Measurements from ENCODE around the gene ADAM8. TPM values are rescaled to one million over a fixed set of nuclear protein-coding genes. Genes with fewer than 3 reads are reported as not detected.
"Not testable (repeated sequence)": the region's sequence is repeated elsewhere in the genome, so short reads cannot be mapped to it uniquely, and the experiment has no call there.

Gene ADAM8
- total RNA-seq, 5 donors from 2014 or later (not counting 1 experiment from before 2014, with no cell fraction given): 80.5 to 142 (median 107) TPM

DNA sequence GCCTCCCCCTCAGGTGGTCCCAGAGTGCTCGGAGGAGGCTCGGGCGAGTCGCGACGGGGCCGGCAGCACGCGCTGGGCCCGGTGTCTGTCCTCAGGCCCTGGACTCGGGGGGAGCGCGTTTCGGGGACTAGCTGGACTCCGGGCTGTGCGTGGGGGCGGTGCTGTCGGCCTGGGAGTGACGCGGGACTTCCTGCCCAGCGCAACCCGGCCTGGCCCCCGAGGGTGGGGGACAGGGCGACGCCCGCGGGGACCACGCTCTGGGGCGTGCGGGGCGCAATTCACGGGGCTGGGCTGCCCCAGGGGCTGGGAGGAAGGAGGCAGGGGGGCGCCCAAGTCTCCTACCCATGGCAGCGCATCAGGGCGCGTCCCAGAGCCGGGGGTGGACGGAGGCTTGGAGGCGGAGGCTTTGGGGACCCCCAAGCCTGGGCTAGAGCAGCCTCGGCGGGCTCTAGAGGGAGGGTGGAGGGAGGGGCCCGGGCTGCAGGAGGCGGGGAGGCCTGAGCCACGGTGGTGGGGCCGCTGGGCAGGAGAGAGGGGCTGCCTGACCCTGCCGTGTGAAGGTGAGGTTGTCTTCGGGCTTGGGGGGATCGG is 41.3 kb downstream of the ADAM8 start:
- Histone ChIP-seq H3K4me1 (ENCODE audit: control insufficient read depth in 1 of 2, extremely low read depth in 1 of 2, insufficient read depth in 2 of 2, low read length in 2 of 2) (peaks cover 0 to 36% of the 10 kb centered on the region in 2 experiments), H3K9me3 (no peaks in the 10 kb centered on the region), H3K36me3 (ENCODE audit: control insufficient read depth in 2 of 2, extremely low read depth in 1 of 2, insufficient read depth in 1 of 2, low read length in 1 of 2) (no peaks in the 10 kb centered on the region), H3K4me3 (ENCODE audit: control insufficient read depth in 1 of 2, extremely low read depth in 1 of 2, low read length in 1 of 2) (peak overlapping the region in 1 of 2 donors; percentile 17), H3K27ac (ENCODE audit: low read length) (no peak overlapping the region), H3K27me3 (replicated peaks in 1 of 2; ENCODE audit: control insufficient read depth in 2 of 2, extremely low read depth in 1 of 2, insufficient read depth in 2 of 2, low read length in 1 of 2) (peaks cover 4 to 83% of the 10 kb centered on the region in 2 experiments)
- 6% methylated on average over 43 of the region's 48 CpGs for WGBS (ENCODE audit: insufficient coverage)
- Mint-ChIP-seq H3K27me3 (peaks cover 27 to 61% of the 10 kb centered on the region in 2 donors), H3K4me1 (peaks cover 0 to 19% (median 11%) of the 10 kb centered on the region in 3 donors), H3K27ac (no peak overlapping the region), H3K36me3 (no peaks in the 10 kb centered on the region), H3K4me3 (peak overlapping the region; percentile 51 to 67 (median 63)), H3K9me3 (no peaks in the 10 kb centered on the region)
- ChIA-PET POLR2A (no interaction called here), CTCF (no interaction called here)
- ATAC-seq (replicated peaks in 1 of 4) (peak in 3 of 4 experiments; percentile 14 to 40 (median 28)), DNase-seq (no peak)

DNA sequence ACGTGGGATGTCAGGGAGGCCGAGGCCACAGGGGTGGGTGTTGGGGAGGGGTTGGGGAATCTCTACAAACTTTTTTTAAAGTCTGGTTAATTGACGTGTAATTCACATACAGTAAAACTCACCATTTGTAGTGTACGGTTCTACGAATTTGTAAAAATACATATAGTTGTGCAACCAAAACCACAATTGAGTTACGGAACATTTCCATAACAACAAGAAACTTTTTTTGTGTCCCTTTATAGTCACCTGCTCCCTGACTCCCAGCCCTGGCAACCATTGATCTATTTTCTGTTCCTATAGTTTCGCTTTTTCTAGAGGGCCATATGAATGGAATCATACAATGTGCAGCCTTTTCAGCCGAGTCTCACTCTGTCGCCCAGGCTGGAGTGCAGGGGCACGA is 41.9 kb downstream of the ADAM8 start:
- H3K4me3 ChIP-seq (ENCODE audit: control insufficient read depth in 1 of 2, extremely low read depth in 1 of 2, low read length in 1 of 2); H3K36me3 Mint-ChIP-seq; H3K9me3 Mint-ChIP-seq; ATAC-seq (replicated peaks in 1 of 4); CTCF ChIA-PET; H3K27ac ChIP-seq (ENCODE audit: low read length); H3K27ac Mint-ChIP-seq; H3K36me3 ChIP-seq (ENCODE audit: control insufficient read depth in 2 of 2, extremely low read depth in 1 of 2, insufficient read depth in 1 of 2, low read length in 1 of 2); POLR2A ChIA-PET; H3K9me3 ChIP-seq; DNase-seq: not testable (repeated sequence)
- Histone ChIP-seq H3K27me3 (replicated peaks in 1 of 2; ENCODE audit: control insufficient read depth in 2 of 2, extremely low read depth in 1 of 2, insufficient read depth in 2 of 2, low read length in 1 of 2) (peaks cover 4 to 80% of the 10 kb centered on the region in 2 experiments), H3K4me1 (ENCODE audit: control insufficient read depth in 1 of 2, extremely low read depth in 1 of 2, insufficient read depth in 2 of 2, low read length in 2 of 2) (peaks cover 0 to 36% of the 10 kb centered on the region in 2 experiments)
- Mint-ChIP-seq H3K4me3 (peak overlapping the region; percentile 44 to 67 (median 63)), H3K27me3 (peaks cover 27 to 60% of the 10 kb centered on the region in 2 donors), H3K4me1 (peaks cover 0 to 19% (median 11%) of the 10 kb centered on the region in 3 donors)
- no CpG with 5 or more reads among the region's 10 CpGs for WGBS (ENCODE audit: insufficient coverage)

DNA sequence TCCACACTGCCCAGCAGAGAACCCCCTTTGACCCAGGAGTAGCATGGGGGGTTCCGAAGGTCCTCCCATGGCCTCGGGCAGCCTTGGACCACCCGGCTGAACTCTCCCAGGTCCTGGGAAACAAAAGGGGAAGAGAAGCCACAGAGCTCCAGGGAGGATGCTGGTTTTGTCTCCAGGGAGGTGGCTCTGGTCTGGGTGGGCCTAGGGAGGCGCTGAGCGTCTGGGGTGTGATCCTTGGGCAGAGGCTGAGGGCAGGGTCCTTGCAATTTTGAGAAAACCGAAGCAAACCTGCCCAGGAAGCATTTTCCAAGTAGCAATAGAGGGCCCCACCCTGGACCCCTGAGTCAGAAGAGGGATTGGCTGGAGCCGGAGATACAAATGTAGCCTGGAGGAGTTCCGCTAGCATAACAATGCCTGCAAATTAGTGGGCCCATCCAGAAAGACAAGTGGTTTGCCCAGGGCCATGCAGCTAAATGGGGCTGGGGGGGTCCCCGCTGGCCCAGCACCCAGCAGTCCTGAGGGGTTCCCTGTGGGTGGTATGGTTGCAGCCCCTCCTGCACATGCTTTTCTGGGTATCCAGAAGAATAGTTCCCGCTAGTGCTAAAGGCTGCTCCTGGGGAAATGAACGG is 44.6 kb downstream of the ADAM8 start:
- Mint-ChIP-seq H3K4me1 (peaks cover 10 to 19% (median 16%) of the 10 kb centered on the region in 3 donors), H3K9me3 (no peaks in the 10 kb centered on the region), H3K27me3 (peaks cover 30 to 62% of the 10 kb centered on the region in 2 donors), H3K27ac (no peak overlapping the region), H3K36me3 (no peaks in the 10 kb centered on the region), H3K4me3 (peak overlapping the region in 1 of 3 donors; percentile 66)
- no peak overlapping the region for H3K4me3 ChIP-seq (ENCODE audit: control insufficient read depth in 1 of 2, extremely low read depth in 1 of 2, low read length in 1 of 2)
- 80% methylated on average over 8 of the region's 11 CpGs for WGBS (ENCODE audit: insufficient coverage)
- no peaks in the 10 kb centered on the region for H3K36me3 ChIP-seq (ENCODE audit: control insufficient read depth in 2 of 2, extremely low read depth in 1 of 2, insufficient read depth in 1 of 2, low read length in 1 of 2)
- H3K27ac ChIP-seq (ENCODE audit: low read length): no peak overlapping the region
- H3K9me3 ChIP-seq: no peaks in the 10 kb centered on the region
- ChIA-PET POLR2A (no interaction called here), CTCF (no interaction called here)
- H3K4me1 ChIP-seq (ENCODE audit: control insufficient read depth in 1 of 2, extremely low read depth in 1 of 2, insufficient read depth in 2 of 2, low read length in 2 of 2): peaks cover 0 to 24% of the 10 kb centered on the region in 2 experiments
- ATAC-seq (replicated peaks in 1 of 4) (no peak), DNase-seq (no peak)
- peaks cover 2 to 77% of the 10 kb centered on the region in 2 experiments for H3K27me3 ChIP-seq (replicated peaks in 1 of 2; ENCODE audit: control insufficient read depth in 2 of 2, extremely low read depth in 1 of 2, insufficient read depth in 2 of 2, low read length in 1 of 2)

DNA sequence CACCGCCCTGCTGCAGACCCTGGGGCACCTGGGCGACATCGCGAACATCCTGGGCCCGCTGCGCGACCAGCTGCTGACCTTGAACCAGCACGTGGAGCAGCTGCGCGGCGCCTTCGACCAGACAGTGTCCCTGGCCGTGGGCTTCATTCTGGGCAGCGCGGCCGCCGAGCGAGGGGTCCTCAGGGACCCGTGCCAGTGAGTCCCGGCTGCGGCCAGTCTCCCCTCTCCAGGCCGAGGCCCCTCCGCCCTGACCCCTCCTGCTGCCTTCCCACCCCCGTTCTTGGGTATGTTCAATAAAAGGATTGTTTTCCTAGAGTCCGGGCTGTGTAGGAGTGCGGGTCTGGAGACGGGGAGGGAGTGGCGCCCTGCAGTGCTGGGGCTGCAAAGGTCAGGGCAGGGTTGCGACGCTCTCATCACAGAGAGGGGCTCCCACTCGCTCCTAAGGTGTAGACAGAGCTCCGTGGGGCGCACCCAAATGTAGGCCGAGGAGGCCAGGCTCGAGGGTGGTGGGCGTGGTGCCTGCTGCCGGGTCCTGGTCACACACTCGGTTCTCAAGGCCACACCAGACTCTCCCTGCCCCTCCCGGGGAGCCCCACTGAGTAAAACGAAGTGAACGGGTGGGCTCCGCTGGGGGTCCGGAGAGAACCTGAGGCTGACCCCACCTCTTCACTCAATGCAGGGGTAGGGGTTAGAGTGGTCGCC is 45.3 kb downstream of the ADAM8 start:
- ATAC-seq (replicated peaks in 1 of 4) (no peak), DNase-seq (no peak)
- H3K4me3 Mint-ChIP-seq: peak overlapping the region; percentile 29 to 66 (median 49)
- Histone ChIP-seq H3K4me3 (ENCODE audit: control insufficient read depth in 1 of 2, extremely low read depth in 1 of 2, low read length in 1 of 2) (no peak overlapping the region), H3K27me3 (replicated peaks in 1 of 2; ENCODE audit: control insufficient read depth in 2 of 2, extremely low read depth in 1 of 2, insufficient read depth in 2 of 2, low read length in 1 of 2) (peaks cover 7 to 78% of the 10 kb centered on the region in 2 experiments), H3K9me3 (no peaks in the 10 kb centered on the region), H3K27ac (ENCODE audit: low read length) (no peak overlapping the region), H3K4me1 (ENCODE audit: control insufficient read depth in 1 of 2, extremely low read depth in 1 of 2, insufficient read depth in 2 of 2, low read length in 2 of 2) (peaks cover 0 to 20% of the 10 kb centered on the region in 2 experiments), H3K36me3 (ENCODE audit: control insufficient read depth in 2 of 2, extremely low read depth in 1 of 2, insufficient read depth in 1 of 2, low read length in 1 of 2) (no peaks in the 10 kb centered on the region)
- peaks cover 10 to 22% (median 20%) of the 10 kb centered on the region in 3 donors for H3K4me1 Mint-ChIP-seq
- no peaks in the 10 kb centered on the region for H3K36me3 Mint-ChIP-seq
- no peak overlapping the region for H3K27ac Mint-ChIP-seq
- H3K27me3 Mint-ChIP-seq: peaks cover 36 to 68% of the 10 kb centered on the region in 2 donors
- CTCF ChIA-PET: no interaction called here
- WGBS (ENCODE audit: insufficient coverage): 36% methylated on average over 30 of the region's 44 CpGs
- POLR2A ChIA-PET: no interaction called here
- no peaks in the 10 kb centered on the region for H3K9me3 Mint-ChIP-seq

DNA sequence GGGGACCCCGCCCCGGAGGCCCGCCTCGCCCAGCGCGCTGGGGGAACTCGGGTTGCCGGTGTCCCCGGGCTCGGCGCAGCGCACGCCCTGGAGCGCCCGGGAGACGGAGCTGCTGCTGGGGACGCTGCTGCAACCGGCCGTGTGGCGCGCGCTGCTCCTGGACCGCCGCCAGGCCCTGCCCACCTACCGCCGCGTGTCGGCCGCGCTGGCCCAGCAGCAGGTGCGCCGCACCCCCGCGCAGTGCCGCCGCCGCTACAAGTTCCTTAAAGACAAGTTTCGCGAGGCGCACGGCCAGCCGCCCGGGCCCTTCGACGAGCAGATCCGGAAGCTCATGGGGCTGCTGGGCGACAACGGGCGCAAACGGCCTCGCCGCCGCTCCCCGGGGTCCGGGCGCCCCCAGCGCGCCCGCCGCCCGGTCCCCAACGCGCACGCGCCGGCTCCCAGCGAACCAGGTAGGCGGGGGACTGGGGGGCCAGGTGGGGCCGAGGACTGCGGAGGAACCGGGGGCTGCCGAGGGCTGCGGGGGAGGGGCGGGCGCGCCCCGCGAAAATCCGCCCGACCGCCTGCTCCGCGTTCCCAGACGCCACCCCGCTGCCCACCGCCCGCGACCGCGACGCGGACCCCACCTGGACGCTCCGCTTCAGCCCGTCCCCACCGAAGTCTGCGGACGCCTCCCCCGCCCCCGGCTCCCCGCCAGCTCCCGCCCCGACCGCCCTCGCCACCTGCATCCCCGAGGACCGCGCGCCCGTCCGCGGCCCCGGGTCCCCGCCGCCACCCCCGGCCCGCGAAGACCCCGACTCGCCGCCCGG is 46.1 kb downstream of the ADAM8 start:
- H3K9me3 Mint-ChIP-seq: no peaks in the 10 kb centered on the region
- H3K27me3 Mint-ChIP-seq: peaks cover 38 to 73% of the 10 kb centered on the region in 2 donors
- peaks cover 7 to 78% of the 10 kb centered on the region in 2 experiments for H3K27me3 ChIP-seq (replicated peaks in 1 of 2; ENCODE audit: control insufficient read depth in 2 of 2, extremely low read depth in 1 of 2, insufficient read depth in 2 of 2, low read length in 1 of 2)
- peaks cover 0 to 16% of the 10 kb centered on the region in 2 experiments for H3K4me1 ChIP-seq (ENCODE audit: control insufficient read depth in 1 of 2, extremely low read depth in 1 of 2, insufficient read depth in 2 of 2, low read length in 2 of 2)
- DNase-seq (peak in 2 of 35 experiments; percentile 21 to 39), ATAC-seq (replicated peaks in 1 of 4) (peak in 2 of 4 experiments; percentile 10 to 28)
- H3K36me3 Mint-ChIP-seq: no peaks in the 10 kb centered on the region
- no peaks in the 10 kb centered on the region for H3K36me3 ChIP-seq (ENCODE audit: control insufficient read depth in 2 of 2, extremely low read depth in 1 of 2, insufficient read depth in 1 of 2, low read length in 1 of 2)
- no peak overlapping the region for H3K27ac ChIP-seq (ENCODE audit: low read length)
- CTCF ChIA-PET: no interaction called here
- H3K9me3 ChIP-seq: no peaks in the 10 kb centered on the region
- H3K4me3 Mint-ChIP-seq: peak overlapping the region in 1 of 3 donors; percentile 66
- POLR2A ChIA-PET: no interaction called here
- H3K4me3 ChIP-seq (ENCODE audit: control insufficient read depth in 1 of 2, extremely low read depth in 1 of 2, low read length in 1 of 2): no peak overlapping the region
- peaks cover 10 to 25% (median 23%) of the 10 kb centered on the region in 3 donors for H3K4me1 Mint-ChIP-seq
- WGBS (ENCODE audit: insufficient coverage): 5% methylated on average over 113 of the region's 122 CpGs
- H3K27ac Mint-ChIP-seq: no peak overlapping the region

DNA sequence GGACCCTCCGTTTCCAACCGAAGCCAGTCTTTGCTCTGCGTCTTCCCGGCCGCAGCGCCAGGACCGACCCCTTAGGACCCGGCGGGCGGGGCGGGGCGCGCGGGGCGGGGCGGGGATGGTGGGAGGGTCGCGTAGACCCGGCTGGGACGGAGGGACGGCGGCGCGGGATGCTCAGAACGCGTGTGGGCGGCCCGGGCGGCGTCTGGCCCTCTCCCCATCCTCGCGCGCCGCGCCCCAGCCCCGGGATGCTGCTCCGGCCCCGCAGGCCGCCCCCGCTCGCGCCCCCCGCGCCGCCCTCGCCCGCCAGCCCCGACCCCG is 46.7 kb downstream of the ADAM8 start, which contains the start of gene UTF1:
Gene UTF1, plus strand, starts transcription at position 174 of the 318 bp plus-strand sequence. Its CDS starts 72 bp downstream, at position 246.
- CTCF ChIA-PET: no interaction called here
- 2% methylated on average over 48 of the region's 49 CpGs for WGBS (ENCODE audit: insufficient coverage)
- ATAC-seq (replicated peaks in 1 of 4): no peak
- Mint-ChIP-seq H3K4me1 (peaks cover 10 to 27% (median 22%) of the 10 kb centered on the region in 3 donors), H3K4me3 (peak within 1 kb of the TSS; percentile 54 to 67 (median 66)), H3K9me3 (no peaks in the 10 kb centered on the region), H3K27ac (no peak within 1 kb of the TSS), H3K27me3 (peaks cover 38 to 73% of the 10 kb centered on the region in 2 donors), H3K36me3 (no peaks in the 10 kb centered on the region)
- Histone ChIP-seq H3K27me3 (replicated peaks in 1 of 2; ENCODE audit: control insufficient read depth in 2 of 2, extremely low read depth in 1 of 2, insufficient read depth in 2 of 2, low read length in 1 of 2) (peaks cover 7 to 79% of the 10 kb centered on the region in 2 experiments), H3K4me3 (ENCODE audit: control insufficient read depth in 1 of 2, extremely low read depth in 1 of 2, low read length in 1 of 2) (no peak within 1 kb of the TSS), H3K27ac (ENCODE audit: low read length) (no peak within 1 kb of the TSS), H3K4me1 (ENCODE audit: control insufficient read depth in 1 of 2, extremely low read depth in 1 of 2, insufficient read depth in 2 of 2, low read length in 2 of 2) (peaks cover 0 to 13% of the 10 kb centered on the region in 2 experiments), H3K36me3 (ENCODE audit: control insufficient read depth in 2 of 2, extremely low read depth in 1 of 2, insufficient read depth in 1 of 2, low read length in 1 of 2) (no peaks in the 10 kb centered on the region), H3K9me3 (no peaks in the 10 kb centered on the region)
- POLR2A ChIA-PET: no interaction called here
- DNase-seq: no peak

Measured in T-cell (primary cell).